Neural cell (in vitro differentiated cells): Measurements from ENCODE around the gene TAL2.

Source experiments
- POLR2AphosphoS5 ChIP-seq: IDR thresholded peaks from 2 replicates; pipeline ENCODE4 v1.6.1; 2012
- TF ChIP-seq, protein P1 (sequence below): fragments of 450-650 bp; IDR thresholded peaks from 2 replicates; pipeline ENCODE4 v1.5.1; 2014; ENCODE audit warnings: antibody characterized with exemption, mild to moderate bottlenecking, moderate library complexity; ENCODE audit not compliant: poor library complexity, severe bottlenecking
- TF ChIP-seq, protein P2 (sequence below): IDR thresholded peaks from 2 replicates; pipeline ENCODE4 v1.6.1; 2012; ENCODE audit warnings: borderline replicate concordance

GRCh38 chr9:105672711-105673234 lies 10.5 kb downstream of the TAL2 start:
- TF ChIP-seq, protein P1, sequence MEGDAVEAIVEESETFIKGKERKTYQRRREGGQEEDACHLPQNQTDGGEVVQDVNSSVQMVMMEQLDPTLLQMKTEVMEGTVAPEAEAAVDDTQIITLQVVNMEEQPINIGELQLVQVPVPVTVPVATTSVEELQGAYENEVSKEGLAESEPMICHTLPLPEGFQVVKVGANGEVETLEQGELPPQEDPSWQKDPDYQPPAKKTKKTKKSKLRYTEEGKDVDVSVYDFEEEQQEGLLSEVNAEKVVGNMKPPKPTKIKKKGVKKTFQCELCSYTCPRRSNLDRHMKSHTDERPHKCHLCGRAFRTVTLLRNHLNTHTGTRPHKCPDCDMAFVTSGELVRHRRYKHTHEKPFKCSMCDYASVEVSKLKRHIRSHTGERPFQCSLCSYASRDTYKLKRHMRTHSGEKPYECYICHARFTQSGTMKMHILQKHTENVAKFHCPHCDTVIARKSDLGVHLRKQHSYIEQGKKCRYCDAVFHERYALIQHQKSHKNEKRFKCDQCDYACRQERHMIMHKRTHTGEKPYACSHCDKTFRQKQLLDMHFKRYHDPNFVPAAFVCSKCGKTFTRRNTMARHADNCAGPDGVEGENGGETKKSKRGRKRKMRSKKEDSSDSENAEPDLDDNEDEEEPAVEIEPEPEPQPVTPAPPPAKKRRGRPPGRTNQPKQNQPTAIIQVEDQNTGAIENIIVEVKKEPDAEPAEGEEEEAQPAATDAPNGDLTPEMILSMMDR = no peak
- no peak for TF ChIP-seq POLR2AphosphoS5
- TF ChIP-seq, protein P2, sequence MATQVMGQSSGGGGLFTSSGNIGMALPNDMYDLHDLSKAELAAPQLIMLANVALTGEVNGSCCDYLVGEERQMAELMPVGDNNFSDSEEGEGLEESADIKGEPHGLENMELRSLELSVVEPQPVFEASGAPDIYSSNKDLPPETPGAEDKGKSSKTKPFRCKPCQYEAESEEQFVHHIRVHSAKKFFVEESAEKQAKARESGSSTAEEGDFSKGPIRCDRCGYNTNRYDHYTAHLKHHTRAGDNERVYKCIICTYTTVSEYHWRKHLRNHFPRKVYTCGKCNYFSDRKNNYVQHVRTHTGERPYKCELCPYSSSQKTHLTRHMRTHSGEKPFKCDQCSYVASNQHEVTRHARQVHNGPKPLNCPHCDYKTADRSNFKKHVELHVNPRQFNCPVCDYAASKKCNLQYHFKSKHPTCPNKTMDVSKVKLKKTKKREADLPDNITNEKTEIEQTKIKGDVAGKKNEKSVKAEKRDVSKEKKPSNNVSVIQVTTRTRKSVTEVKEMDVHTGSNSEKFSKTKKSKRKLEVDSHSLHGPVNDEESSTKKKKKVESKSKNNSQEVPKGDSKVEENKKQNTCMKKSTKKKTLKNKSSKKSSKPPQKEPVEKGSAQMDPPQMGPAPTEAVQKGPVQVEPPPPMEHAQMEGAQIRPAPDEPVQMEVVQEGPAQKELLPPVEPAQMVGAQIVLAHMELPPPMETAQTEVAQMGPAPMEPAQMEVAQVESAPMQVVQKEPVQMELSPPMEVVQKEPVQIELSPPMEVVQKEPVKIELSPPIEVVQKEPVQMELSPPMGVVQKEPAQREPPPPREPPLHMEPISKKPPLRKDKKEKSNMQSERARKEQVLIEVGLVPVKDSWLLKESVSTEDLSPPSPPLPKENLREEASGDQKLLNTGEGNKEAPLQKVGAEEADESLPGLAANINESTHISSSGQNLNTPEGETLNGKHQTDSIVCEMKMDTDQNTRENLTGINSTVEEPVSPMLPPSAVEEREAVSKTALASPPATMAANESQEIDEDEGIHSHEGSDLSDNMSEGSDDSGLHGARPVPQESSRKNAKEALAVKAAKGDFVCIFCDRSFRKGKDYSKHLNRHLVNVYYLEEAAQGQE = no peak
